Dermis microvascular lymphatic vessel endothelial cell (primary cell): ENCODE results near the gene CCDC91. TPM values are rescaled to one million over a fixed set of nuclear protein-coding genes. Genes with fewer than 3 reads are reported as not detected.
"Not testable (repeated sequence)": the region's sequence is repeated elsewhere in the genome, so short reads cannot be mapped to it uniquely, and the experiment has no call there.

Experiments used
- DNase-seq, 2 donors: peaks; one replicate each; pipeline versions ENCODE4 v3.0.0 to v3.0.0-alpha.2; 2010; ENCODE audit warnings: low read depth in 2 of 2
- total RNA-seq: library from RNA; depleted of rRNA; stranded (reverse); fragments of >200 nt; gene quantifications from 2 replicates; pipeline ENCODE4 v1.2.1, GENCODE V29; 2014

Gene CCDC91
- total RNA-seq, 1 donor from 2014 or later, result 3.9 TPM

GRCh38 chr12:28286352-28286751, 96.1 kb downstream of the CCDC91 start:
- no peak for DNase-seq

- peak in 1 of 2 donors; percentile 1 for DNase-seq
These were observed 100.0 kb downstream of the CCDC91 start for GRCh38 chr12:28290262-28290661.

GRCh38 chr12:28292699-28293098, 102.4 kb downstream of the CCDC91 start:
- no peak for DNase-seq

GRCh38 chr12:28294300-28294699, 104.0 kb downstream of the CCDC91 start:
- DNase-seq, result no peak

GRCh38 chr12:28296287-28296686, 106.0 kb downstream of the CCDC91 start:
- no peak for DNase-seq

- no peak for DNase-seq
These were observed 112.9 kb downstream of the CCDC91 start for GRCh38 chr12:28303192-28303591.

GRCh38 chr12:28306535-28306934, 116.3 kb downstream of the CCDC91 start:
- DNase-seq, result no peak

GRCh38 chr12:28308891-28309290, 118.6 kb downstream of the CCDC91 start:
- no peak for DNase-seq

GRCh38 chr12:28313631-28314030, 123.4 kb downstream of the CCDC91 start:
- DNase-seq, result peak; percentile 25 to 80

GRCh38 chr12:28316049-28316448, 125.8 kb downstream of the CCDC91 start:
- no peak for DNase-seq

- DNase-seq, result no peak
These were observed 128.0 kb downstream of the CCDC91 start for GRCh38 chr12:28318273-28318672.

GRCh38 chr12:28320353-28320752, 130.1 kb downstream of the CCDC91 start:
- DNase-seq, result peak in 1 of 2 donors; percentile 5

GRCh38 chr12:28327722-28328121, 137.5 kb downstream of the CCDC91 start:
- DNase-seq, result no peak

- no peak for DNase-seq
These were observed 138.7 kb downstream of the CCDC91 start for GRCh38 chr12:28328967-28329366.

- not testable (repeated sequence) for DNase-seq
These were observed 139.5 kb downstream of the CCDC91 start for GRCh38 chr12:28329727-28330126.

- not testable (repeated sequence) for DNase-seq
These were observed 140.0 kb downstream of the CCDC91 start for GRCh38 chr12:28330232-28330631.

GRCh38 chr12:28331130-28331529, 140.9 kb downstream of the CCDC91 start:
- DNase-seq, result no peak

- DNase-seq, result peak; percentile 31 to 65
These were observed 150.2 kb downstream of the CCDC91 start for GRCh38 chr12:28340261-28341045.

GRCh38 chr12:28343713-28344112, 153.5 kb downstream of the CCDC91 start:
- DNase-seq, result no peak

- no peak for DNase-seq
These were observed 156.3 kb downstream of the CCDC91 start for GRCh38 chr12:28346567-28346966.

GRCh38 chr12:28349196-28349595, 158.9 kb downstream of the CCDC91 start:
- DNase-seq, result no peak

GRCh38 chr12:28350502-28350901, 160.2 kb downstream of the CCDC91 start:
- DNase-seq, result no peak

GRCh38 chr12:28351414-28351813, 161.2 kb downstream of the CCDC91 start:
- no peak for DNase-seq

- no peak for DNase-seq
These were observed 164.9 kb downstream of the CCDC91 start for GRCh38 chr12:28355161-28355560.
